ENCODE measurements around the gene UBE2V1. TPM values are rescaled to one million over a fixed set of nuclear protein-coding genes. Genes with fewer than 3 reads are reported as not detected.

The UBE2V1 gene
- total and polyA plus RNA-seq, 12 donors: 57.4 to 242 (median 79.4) TPM

DNA sequence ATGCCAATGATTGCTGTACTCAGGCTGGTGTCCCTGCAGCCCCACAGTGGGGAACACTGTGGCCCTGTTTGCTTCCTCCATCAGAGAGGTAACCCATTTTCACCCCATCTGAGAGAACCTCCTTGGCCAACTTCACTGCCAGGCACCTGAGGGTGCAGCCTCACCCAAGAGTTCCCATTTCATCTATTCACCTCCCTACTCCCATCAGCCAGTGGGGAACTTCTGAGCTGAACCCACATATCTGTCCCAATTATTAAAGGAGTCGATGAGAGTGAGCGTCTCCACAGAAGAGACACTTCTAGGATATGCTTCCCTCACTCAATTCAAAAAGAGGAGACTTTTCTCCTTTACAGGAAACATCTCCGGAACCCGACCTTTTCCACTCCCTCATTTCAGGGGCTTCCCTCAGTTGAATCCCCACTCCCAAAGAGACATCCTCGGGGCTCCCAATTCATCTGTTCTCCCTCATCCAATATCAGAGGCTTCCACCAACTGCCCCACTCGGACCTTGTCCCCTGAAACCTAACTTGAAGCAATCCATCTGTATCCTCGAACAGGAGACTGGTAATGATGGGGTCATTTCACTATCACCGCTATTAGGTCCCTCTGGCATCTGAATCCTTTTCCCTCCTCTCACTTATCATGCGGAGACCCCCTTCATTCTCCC lies 988 bp downstream of the UBE2V1 start:
- H3K36me3 ChIP-seq (replicated peaks in 1 of 2): no peaks in the 10 kb centered on the region
- TF ChIP-seq POLR2A (IDR thresholded peaks at IDR 0.05): no peak
- TF ChIP-seq, protein P1, sequence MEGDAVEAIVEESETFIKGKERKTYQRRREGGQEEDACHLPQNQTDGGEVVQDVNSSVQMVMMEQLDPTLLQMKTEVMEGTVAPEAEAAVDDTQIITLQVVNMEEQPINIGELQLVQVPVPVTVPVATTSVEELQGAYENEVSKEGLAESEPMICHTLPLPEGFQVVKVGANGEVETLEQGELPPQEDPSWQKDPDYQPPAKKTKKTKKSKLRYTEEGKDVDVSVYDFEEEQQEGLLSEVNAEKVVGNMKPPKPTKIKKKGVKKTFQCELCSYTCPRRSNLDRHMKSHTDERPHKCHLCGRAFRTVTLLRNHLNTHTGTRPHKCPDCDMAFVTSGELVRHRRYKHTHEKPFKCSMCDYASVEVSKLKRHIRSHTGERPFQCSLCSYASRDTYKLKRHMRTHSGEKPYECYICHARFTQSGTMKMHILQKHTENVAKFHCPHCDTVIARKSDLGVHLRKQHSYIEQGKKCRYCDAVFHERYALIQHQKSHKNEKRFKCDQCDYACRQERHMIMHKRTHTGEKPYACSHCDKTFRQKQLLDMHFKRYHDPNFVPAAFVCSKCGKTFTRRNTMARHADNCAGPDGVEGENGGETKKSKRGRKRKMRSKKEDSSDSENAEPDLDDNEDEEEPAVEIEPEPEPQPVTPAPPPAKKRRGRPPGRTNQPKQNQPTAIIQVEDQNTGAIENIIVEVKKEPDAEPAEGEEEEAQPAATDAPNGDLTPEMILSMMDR (IDR thresholded peaks at IDR 0.05): no peak
- intact Hi-C loops (cut with DNase I): no loop called here
- WGBS, 4 donors: 6 to 10% (median 9%) methylated on average over 9 of the region's 9 CpGs
- H3K4me1 ChIP-seq (replicated peaks in 1 of 2): peaks cover 44 to 75% of the 10 kb centered on the region in 2 donors
- H3K27ac ChIP-seq: peak overlapping the region in 4 of 5 donors; percentile 92 to 99 (median 98)
- H3K27me3 ChIP-seq: no peaks in the 10 kb centered on the region
- H3K4me3 ChIP-seq: peak overlapping the region; percentile 56 to 94 (median 81)
- H3K9me3 ChIP-seq (replicated peaks in 1 of 3): no peaks in the 10 kb centered on the region
- DNase-seq: no peak

GRCh38 chr20:50111120-50111828 lies 1.7 kb downstream of the UBE2V1 start:
- Histone ChIP-seq H3K4me3 (peak overlapping the region in 1 of 4 donors; percentile 94), H3K9me3 (replicated peaks in 1 of 3) (no peaks in the 10 kb centered on the region), H3K36me3 (replicated peaks in 1 of 2) (no peaks in the 10 kb centered on the region), H3K27me3 (no peaks in the 10 kb centered on the region), H3K4me1 (replicated peaks in 1 of 2) (peaks cover 43 to 75% of the 10 kb centered on the region in 2 donors), H3K27ac (peak overlapping the region in 3 of 5 donors; percentile 98 to 99 (median 99))
- 33 to 43% (median 38%) methylated on average over 10 of the region's 10 CpGs for WGBS, 4 donors
- intact Hi-C loops (cut with DNase I): no loop called here
- TF ChIP-seq, protein P1 (IDR thresholded peaks at IDR 0.05): no peak
- TF ChIP-seq POLR2A (IDR thresholded peaks at IDR 0.05): peak in 1 of 2 donors; percentile 44
- peak in 5 of 7 donors; percentile 33 to 60 (median 57) for DNase-seq

GRCh38 chr20:50110141-50111047 lies 2.6 kb downstream of the UBE2V1 start:
- peak in 3 of 7 donors; percentile 16 to 56 (median 31) for DNase-seq
- Histone ChIP-seq H3K36me3 (replicated peaks in 1 of 2) (no peaks in the 10 kb centered on the region), H3K27ac (peak overlapping the region in 3 of 5 donors; percentile 98 to 99 (median 99)), H3K27me3 (no peaks in the 10 kb centered on the region), H3K4me3 (no peak overlapping the region), H3K4me1 (replicated peaks in 1 of 2) (peaks cover 37 to 70% of the 10 kb centered on the region in 2 donors), H3K9me3 (replicated peaks in 1 of 3) (no peaks in the 10 kb centered on the region)
- TF ChIP-seq, protein P1 (IDR thresholded peaks at IDR 0.05): no peak
- no peak for TF ChIP-seq POLR2A (IDR thresholded peaks at IDR 0.05)
- 8 to 29% (median 25%) methylated on average over 3 to 4 of the region's 4 CpGs for WGBS, 4 donors
- intact Hi-C loops (cut with DNase I): no loop called here

Data from adrenal gland (tissue), 12 donors.